ENCODE data around the gene OSBPL6. TPM values are rescaled to one million over a fixed set of nuclear protein-coding genes. Genes with fewer than 3 reads are reported as not detected.

OSBPL6 gene
- total RNA-seq, 1 experiment from 2014 or later: 4.6 TPM

- Histone ChIP-seq H2AK5ac (ENCODE audit: insufficient read length, low read length) (no peak overlapping the region), H3K27me3 (ENCODE audit: insufficient read depth, low read length) (no peaks in the 10 kb centered on the region), H3K23ac (ENCODE audit: insufficient read length, low read depth, low read length) (no peak overlapping the region), H3K4me2 (ENCODE audit: insufficient read depth, insufficient read length, low read length) (no peak overlapping the region), H3K9me3 (ENCODE audit: control insufficient read depth, low read depth, low read length) (no peaks in the 10 kb centered on the region), H3K4me1 (ENCODE audit: insufficient read depth, low read length) (no peaks in the 10 kb centered on the region), H3K18ac (ENCODE audit: insufficient read length, low read depth, low read length) (no peak overlapping the region), H4K91ac (ENCODE audit: insufficient read length, low read depth, low read length) (no peak overlapping the region), H3K14ac (ENCODE audit: insufficient read depth, low read length) (no peak overlapping the region), H2BK15ac (ENCODE audit: low read depth, low read length) (no peak overlapping the region), H2BK120ac (ENCODE audit: low read depth, low read length, poor library complexity, severe bottlenecking) (no peak overlapping the region), H4K8ac (replicated peaks; ENCODE audit: insufficient read length, low read depth, low read length) (no peak overlapping the region), H3K79me1 (ENCODE audit: insufficient read depth, low read depth, low read length, poor library complexity, severe bottlenecking) (no peaks in the 10 kb centered on the region), H3K79me2 (ENCODE audit: insufficient read depth, low read length) (no peaks in the 10 kb centered on the region), H3K27ac (ENCODE audit: insufficient read length, low read depth, low read length) (no peak overlapping the region), H2BK12ac (ENCODE audit: insufficient read length, low read depth, low read length) (no peak overlapping the region), H2BK5ac (ENCODE audit: insufficient read length, low read length) (no peak overlapping the region), H3T11ph (ENCODE audit: low read length) (no peak overlapping the region), H3K56ac (ENCODE audit: insufficient read length, low read depth, low read length) (no peak overlapping the region), H4K20me1 (ENCODE audit: control insufficient read depth, insufficient read depth, insufficient read length) (no peaks in the 10 kb centered on the region), H3K4ac (ENCODE audit: low read depth, low read length) (no peak overlapping the region), H4K5ac (ENCODE audit: insufficient read length, low read depth, low read length) (no peak overlapping the region), H2AFZ (ENCODE audit: low read length) (no peak overlapping the region), H3K23me2 (ENCODE audit: insufficient read length, low read depth, low read length, poor library complexity, severe bottlenecking) (no peaks in the 10 kb centered on the region), H3K9ac (ENCODE audit: extremely low read depth, insufficient read length, low read length) (no peak overlapping the region), H2BK20ac (ENCODE audit: low read depth, low read length, poor library complexity, severe bottlenecking) (no peak overlapping the region)
- no peak for TF ChIP-seq CTCF (conservative IDR thresholded peaks at IDR 0.05)
- DNase-seq: no peak
- Mint-ChIP-seq H3K36me3 (ENCODE audit: insufficient read depth in 1 of 3, low read depth in 3 of 3) (peaks cover 0 to 7% (median 2%) of the 10 kb centered on the region in 3 experiments; a peak in 2 of 7 replicates), H3K4me3 (no peak overlapping the region), H3K4me1 (no peaks in the 10 kb centered on the region), H3K9me3 (peaks cover 3 to 4% of the 10 kb centered on the region in 2 experiments; a peak in 3 of 5 replicates), H3K27ac (no peak overlapping the region), H3K27me3 (ENCODE audit: low read depth) (no peaks in the 10 kb centered on the region)
- no CpG with 5 or more reads among the region's 4 CpGs for WGBS (ENCODE audit: extremely low coverage, insufficient read length, low lambda C conversion rate)
Measured at GRCh38 chr2:178295115-178295514, 100.8 kb downstream of the OSBPL6 start.

Data from H9 (cell line).